T-helper 2 cell (primary cell): ENCODE results near the gene SMCO4.
"Not testable (repeated sequence)": the region's sequence is repeated elsewhere in the genome, so short reads cannot be mapped to it uniquely, and the experiment has no call there.

ENCODE experiments used
- DNase-seq, 5 experiments: peaks; one replicate each; pipeline versions ENCODE4 v3.0.0 to v3.0.0-alpha.2; 2012 to 2022
- total RNA-seq, 2 donors: gene quantifications; one replicate each; lab custom pipeline; 2026; lab: John Stamatoyannopoulos, UW

The SMCO4 gene
- 0.54 to 2.2 reads per million in 2 donors for total RNA-seq

GRCh38 chr11:93543292-93543977, at the start of gene SMCO4:
Gene SMCO4 (minus strand): TSS chr11:93543391. CDS start chr11:93479189, 64,202 bp downstream.
- peak; percentile 12 to 84 (median 46) for DNase-seq

DNA sequence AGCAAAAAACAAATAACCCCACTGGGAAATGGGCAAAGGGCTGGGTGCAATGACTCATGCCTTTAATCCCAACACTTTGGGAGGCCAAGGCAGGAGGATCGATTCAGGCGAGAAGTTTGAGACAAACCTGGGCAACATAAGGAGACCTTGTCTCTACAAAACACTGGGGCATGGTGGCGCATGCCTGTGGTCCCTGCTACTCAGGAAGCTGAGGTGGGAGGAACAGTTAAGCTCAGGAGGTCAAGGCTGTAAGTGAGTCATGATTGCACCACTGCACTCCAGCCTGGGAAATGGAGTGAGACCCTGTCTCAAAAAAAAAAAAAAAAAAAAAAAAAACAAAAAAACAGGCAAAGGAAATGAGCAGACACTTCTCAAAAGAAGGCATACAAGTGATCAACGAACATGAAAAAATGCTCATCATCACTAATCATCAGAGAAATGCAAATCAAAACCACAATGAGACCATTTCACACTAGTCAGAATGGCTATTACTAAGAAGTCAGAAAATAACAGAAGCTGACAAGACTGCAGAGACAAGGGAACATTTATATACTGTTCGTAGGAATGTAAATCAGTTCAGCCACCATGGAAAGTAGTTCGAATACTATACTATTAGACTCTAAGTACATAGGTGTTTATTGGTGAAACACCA, 48.2 kb upstream of the SMCO4 start:
- no peak for DNase-seq

DNA sequence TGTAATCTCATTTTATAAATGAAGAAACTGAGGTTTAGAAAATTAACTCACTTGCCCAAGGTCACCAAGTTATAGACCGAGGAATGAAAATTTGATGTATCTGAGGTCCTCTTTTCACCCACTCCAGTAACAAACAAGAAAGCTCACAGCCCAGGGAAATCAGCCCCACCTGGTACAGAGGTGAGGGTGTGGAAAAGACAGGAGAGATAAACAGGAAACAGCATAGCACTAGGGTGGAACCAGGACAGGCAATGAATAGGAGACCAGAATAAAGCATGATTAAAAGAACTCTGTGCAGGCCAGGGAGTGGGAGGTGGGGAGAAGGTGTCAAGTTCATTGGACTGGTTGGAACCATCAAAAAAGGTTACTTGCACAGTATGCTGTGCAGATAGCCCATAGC, 46.2 kb upstream of the SMCO4 start:
- DNase-seq: no peak

DNA sequence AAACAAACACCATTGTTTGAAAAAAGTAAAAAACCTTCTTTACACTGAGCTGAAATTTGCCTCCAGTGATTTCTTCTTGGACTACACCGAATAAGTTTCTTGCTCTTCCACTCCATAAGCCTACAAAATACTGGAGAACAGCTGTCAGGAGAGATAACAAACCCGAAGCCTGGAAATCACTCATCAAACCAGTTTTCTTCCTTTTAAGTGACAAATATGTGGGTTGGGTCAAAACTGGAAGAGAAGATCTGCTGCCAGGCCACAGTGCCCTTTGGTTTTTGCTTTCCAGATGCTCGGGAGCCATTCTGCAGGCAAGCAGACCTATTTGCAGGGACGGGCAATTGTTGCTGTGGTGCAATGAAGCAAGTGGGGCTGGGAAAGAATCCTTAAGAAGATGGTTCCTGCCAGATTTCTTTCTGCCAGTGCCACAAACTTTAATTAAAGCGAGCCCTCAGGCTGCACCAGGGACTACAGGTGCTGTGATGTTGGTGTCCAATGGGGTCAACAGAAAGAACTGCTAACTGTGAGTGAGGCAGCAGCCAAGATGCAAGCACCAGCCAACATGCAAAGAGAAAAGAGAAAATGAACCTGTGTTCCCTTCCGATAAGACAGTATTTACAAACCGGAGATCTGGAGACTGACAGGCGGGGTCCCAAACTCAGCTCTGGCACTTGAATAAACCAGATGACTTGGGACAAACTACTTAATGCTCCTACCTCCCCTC, 44.8 kb upstream of the SMCO4 start:
- DNase-seq: no peak

GRCh38 chr11:93587425-93587824, 44.2 kb upstream of the SMCO4 start:
- DNase-seq: not testable (repeated sequence)

DNA sequence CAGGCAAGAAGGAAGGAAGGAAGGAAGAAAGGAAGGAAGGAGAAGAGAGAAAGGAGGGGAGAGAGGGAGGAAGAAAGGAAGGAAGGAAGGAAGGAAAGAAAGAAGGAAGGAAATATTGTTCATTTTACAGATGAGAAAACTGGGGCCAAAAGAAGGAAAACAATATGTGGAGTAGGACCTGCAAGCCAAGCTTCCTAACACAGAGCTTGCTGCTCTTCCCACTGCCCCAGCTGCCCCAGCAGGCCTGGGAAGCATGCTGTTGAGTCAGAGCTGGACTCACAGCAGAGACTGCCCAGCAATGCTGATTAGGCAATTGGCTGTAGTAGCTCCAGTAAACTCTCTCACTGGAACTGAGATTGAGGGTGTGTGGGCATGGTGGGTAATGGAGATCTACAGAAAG, 42.6 kb upstream of the SMCO4 start:
- no peak for DNase-seq

- no peak for DNase-seq
These were observed 40.3 kb upstream of the SMCO4 start for GRCh38 chr11:93583490-93583889.

DNA sequence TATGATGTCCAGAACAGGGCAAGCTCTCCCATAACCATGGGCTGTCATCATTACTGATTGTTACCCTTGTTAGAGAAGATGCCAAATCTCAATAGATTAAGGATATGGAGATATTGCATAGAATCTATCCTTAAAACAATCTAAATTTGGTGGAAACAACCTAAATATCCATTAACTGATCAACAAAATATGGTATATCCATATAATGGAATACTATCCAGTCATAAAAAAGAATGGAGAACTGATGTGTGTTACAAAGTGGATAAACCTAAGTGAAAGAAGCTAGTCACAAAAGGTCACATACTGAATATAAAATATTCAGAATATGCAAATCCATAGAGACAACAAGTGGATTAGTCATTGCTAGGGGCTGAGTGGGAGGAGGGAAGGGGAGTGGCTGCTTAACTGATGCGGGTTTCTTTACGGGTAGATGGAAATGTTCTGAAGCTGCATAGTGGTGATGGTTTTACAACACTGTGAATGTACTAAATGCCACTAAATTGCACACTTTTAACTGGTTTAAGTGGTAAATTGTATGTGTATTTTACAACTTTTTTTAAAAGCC, 36.1 kb upstream of the SMCO4 start:
- DNase-seq: no peak

GRCh38 chr11:93577286-93577685, 34.1 kb upstream of the SMCO4 start:
- no peak for DNase-seq

DNA sequence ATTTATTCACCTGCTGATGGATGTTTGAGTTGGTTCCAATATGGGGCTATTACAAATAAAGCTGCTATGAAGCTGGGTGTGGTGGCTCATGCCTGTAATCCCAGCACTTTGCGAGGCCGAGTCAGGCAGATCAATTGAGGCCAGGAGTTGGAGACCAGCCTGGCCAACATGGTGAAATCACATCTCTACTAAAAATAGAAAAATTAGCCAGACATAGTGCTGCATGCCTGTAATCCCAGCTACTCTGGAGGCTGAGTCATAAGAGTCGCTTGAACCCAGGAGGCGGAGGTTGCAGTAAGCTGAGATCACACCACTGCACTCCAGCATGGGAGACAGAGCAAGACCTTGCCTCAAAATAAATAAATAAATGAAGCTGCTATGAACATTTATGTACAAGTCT, 33.7 kb upstream of the SMCO4 start:
- not testable (repeated sequence) for DNase-seq

GRCh38 chr11:93574638-93575220, 31.5 kb upstream of the SMCO4 start:
- DNase-seq: no peak

DNA sequence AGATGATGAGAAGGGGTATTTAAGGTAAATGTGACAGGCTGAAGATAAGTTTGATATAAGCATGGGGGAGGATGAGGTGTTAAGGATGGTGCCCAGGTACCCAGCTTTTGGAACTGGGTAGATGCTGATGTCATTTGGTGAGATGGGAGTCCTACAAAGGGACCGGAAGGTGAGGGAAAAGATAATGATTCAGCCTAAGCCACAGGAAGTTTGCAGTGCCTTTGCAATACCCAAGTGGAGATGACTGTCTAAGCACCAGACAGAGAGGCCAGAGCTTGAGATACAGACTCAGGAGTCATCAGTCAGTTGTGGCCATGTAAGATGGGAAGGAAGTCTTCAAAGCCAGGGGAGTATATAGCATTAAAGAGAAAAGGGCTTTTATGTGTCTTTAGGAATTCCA, 30.0 kb upstream of the SMCO4 start:
- peak in 1 of 5 experiments; percentile 51 for DNase-seq

DNA sequence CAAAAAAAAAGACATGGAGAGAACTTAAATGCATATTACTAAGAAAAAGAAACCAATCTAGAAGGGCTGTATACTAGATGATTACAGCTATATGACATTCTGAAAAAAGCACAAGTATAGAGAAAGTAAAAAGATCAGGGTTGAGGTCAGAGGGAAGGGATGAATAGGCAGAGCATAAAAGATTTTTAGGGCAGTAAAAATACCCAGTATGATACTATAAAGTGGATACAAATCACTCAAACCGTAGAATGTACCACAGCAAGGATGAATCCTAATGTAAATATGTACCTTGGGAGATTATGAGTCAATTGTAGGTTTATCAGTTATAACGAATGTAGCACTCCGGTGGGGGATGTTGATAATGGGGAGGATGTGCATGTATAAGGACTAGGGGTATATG, 29.4 kb upstream of the SMCO4 start:
- no peak for DNase-seq

- DNase-seq: no peak
These were observed 29.0 kb upstream of the SMCO4 start for GRCh38 chr11:93572171-93572570.

- no peak for DNase-seq
These were observed 28.4 kb upstream of the SMCO4 start for GRCh38 chr11:93571612-93572011.

DNA sequence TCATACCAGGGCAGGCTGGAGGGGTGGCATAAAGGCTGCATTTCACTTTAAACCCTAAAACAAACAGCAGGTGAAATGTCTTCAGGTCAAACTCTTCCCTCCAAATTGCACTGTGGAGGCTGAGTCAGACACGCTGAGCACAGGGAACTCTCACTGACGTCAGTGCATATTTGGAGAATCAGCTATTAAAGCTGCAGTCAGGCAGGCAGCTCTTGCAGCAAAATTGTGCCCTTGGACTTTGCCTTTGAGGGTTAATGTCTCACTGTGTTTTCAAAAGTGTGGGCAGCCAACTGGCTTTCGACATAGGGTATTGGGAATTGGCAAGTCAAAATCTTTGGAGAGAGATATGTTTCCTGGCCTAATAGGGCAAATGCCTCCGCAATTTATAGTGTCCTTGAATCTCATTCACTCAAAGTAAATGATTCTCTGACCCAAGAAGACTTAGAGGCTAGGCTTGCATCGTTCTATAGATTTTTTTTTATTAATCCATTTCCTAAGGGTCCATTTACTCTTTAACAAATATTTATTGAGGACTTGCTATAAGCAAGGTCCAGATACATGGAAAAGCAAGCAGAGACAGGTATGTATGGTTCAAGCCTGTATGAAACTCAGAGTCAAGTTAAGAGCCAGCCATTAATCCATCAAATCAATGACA, 27.7 kb upstream of the SMCO4 start:
- no peak for DNase-seq

DNA sequence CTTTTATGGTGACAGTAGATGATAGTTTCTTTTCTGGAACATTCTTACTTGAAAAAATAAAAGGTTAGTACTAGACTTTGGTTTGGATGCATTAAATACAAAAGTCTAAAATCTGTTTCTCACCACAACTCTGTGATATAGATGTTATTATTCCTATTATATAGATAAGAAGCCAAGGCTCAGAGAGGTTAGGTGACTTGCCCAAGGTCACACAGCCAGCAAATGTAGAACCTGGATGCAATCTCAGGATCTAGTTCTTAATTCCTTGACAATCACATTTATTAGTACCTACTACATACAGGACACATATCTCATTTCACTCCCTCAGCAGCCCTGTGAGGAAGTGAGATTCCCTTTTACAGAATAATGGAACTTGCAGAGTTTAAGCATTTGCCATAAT, 26.3 kb upstream of the SMCO4 start:
- no peak for DNase-seq

DNA sequence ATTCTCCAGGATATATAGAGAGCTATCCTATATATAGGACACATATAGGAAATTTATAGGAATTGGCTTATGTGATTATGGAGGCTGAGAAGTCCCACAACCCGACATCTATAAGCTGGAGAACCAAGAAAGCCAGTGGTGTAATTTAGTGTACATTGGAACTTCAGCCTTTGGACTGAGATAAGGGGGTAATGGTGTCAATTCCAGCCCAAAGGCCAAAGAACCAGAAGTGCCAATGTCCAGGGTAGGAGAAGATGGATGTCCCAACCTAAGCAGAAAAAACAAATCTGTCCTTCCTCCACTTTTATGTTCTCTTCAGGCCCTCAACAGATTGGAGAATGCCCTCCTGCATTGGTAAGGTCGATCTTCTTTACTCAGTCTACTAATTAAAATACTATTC, 25.5 kb upstream of the SMCO4 start:
- DNase-seq: no peak

DNA sequence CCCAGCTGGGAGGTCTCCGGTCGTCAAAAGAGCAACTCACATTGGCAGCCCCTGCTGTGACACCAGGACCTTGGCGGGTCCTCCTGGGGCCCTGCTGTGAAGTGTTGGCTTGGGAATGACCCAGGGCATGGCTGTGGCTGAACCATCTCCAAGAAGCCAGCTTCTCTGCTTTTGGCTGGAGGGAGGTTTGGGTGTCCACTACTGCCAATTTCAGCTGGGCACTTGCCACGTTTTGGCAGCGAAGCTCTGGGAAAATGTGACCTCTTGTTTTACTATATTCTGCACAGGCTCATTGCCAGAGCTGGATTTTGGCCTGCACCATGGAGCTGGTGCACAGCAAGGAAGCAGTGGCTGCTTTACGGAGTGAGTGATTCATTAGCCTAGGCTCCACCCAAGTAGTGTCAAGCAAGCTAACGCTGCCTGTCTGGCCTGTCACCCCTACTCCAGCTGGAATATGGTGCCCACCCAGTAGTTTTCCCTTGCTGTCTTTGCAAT, 24.3 kb upstream of the SMCO4 start:
- no peak for DNase-seq

GRCh38 chr11:93564895-93565294, 21.7 kb upstream of the SMCO4 start:
- DNase-seq: no peak

DNA sequence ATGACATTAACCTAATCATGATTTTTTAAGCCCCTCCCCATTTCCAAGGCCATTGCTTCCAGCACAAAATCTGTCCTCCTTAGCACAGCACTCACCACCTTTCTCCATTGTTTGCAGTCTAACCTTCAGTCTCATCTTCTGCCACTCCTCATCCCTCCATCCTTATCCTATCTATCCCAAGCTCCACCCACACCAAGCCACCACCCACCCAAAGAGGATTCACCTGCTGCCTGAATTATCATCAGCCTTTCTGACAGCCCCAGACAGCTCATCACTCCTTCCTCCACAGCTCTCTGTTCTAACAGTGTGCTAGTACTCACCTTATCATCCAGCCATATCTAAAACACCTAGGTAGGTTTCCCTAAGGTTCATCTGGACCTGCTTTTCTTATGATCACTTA, 20.7 kb upstream of the SMCO4 start:
- no peak for DNase-seq

DNA sequence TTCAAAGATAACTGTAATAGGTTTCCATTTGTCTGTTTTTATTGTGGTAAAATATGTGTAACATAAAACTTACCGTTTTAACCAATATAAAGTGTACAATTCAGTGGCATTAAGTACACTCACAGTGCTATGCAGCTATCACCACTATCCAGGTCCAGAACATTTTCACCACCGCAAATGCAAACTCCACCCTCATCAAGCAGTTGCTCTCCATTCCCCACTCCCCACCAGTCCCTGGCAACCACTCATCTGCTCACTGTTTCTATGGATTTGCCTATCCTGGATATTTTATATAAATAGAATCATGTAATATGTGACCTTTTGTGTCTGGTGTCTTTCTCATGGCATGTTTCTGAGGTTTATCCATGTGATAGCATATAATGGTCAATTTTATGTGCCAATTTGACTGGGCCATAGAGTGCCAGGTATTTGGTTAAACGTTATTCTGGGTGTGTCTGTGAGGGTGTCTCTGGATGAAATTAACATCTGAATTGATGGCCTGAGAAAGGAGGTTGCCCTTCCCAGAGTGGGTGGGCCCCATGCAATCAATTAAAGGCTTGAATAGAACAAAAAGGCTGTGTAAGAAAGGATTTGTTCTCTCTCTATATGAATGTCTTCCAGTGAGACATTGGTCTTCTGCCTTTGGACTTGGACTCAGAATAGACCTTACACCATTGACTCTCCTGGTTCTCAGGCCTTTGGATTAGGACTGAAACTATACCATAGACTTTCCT, 17.2 kb upstream of the SMCO4 start:
- DNase-seq: no peak
